Parathyroid adenoma (tissue), 2 donors: ENCODE data around the gene HOGA1.

ENCODE experiments used
- H2AFZ ChIP-seq: fragments of 300-600 bp; sonication (generic); one replicate; pipeline ENCODE4 v1.7.0; 2017; ENCODE audit warnings: antibody characterized with exemption, mild to moderate bottlenecking
- H3K27ac ChIP-seq: fragments of 300-600 bp; sonication (generic); one replicate; pipeline ENCODE4 v1.7.0; 2017
- H3K27me3 ChIP-seq: fragments of 300-600 bp; sonication (generic); one replicate; pipeline ENCODE4 v1.7.0; 2017; ENCODE audit warnings: low read length; ENCODE audit not compliant: control insufficient read depth, insufficient read depth
- H3K36me3 ChIP-seq: fragments of 300-600 bp; sonication (generic); one replicate; pipeline ENCODE4 v1.7.0; 2017; ENCODE audit warnings: low read length; ENCODE audit not compliant: control insufficient read depth, insufficient read depth
- H3K4me1 ChIP-seq: fragments of 300-600 bp; sonication (generic); one replicate; pipeline ENCODE4 v1.7.0; 2017; ENCODE audit warnings: control low read depth
- H3K4me2 ChIP-seq: fragments of 300-600 bp; sonication (generic); one replicate; pipeline ENCODE4 v1.7.0; 2017; ENCODE audit warnings: low read length
- H3K4me3 ChIP-seq: fragments of 300-600 bp; sonication (generic); one replicate; pipeline ENCODE4 v1.7.0; 2017; ENCODE audit warnings: low read depth, low read length
- H3K79me2 ChIP-seq: fragments of 300-600 bp; sonication (generic); one replicate; pipeline ENCODE4 v1.7.0; 2017; ENCODE audit warnings: control low read depth
- H3K9ac ChIP-seq: fragments of 300-600 bp; sonication (generic); one replicate; pipeline ENCODE4 v1.7.0; 2017; ENCODE audit warnings: mild to moderate bottlenecking
- H3K9me3 ChIP-seq: fragments of 300-600 bp; sonication (generic); one replicate; pipeline ENCODE4 v1.7.0; 2017; ENCODE audit warnings: low read length; ENCODE audit not compliant: control insufficient read depth
- CTCF ChIP-seq: fragments of 300-600 bp; sonication (generic); IDR thresholded peaks from one replicate; pipeline ENCODE4 v1.7.0; 2017; ENCODE audit warnings: antibody characterized with exemption, mild to moderate bottlenecking
- donor health status: primary hyperparathyroidism.

The HOGA1 gene

GRCh38 chr10:97584798-97585438 lies 729 bp downstream of the HOGA1 start:
- no peak for TF ChIP-seq CTCF
- H3K79me2 ChIP-seq, result peaks cover 16% of the 10 kb centered on the region
- H3K9me3 ChIP-seq, result no peaks in the 10 kb centered on the region
- peak overlapping the region; percentile 64 for H3K4me2 ChIP-seq
- peaks cover 18% of the 10 kb centered on the region for H3K4me1 ChIP-seq
- H3K27me3 ChIP-seq, result no peaks in the 10 kb centered on the region
- H3K27ac ChIP-seq, result peak overlapping the region; percentile 59
- H2AFZ ChIP-seq, result peak overlapping the region; percentile 98
- peak overlapping the region; percentile 32 for H3K4me3 ChIP-seq
- H3K36me3 ChIP-seq, result no peaks in the 10 kb centered on the region
- H3K9ac ChIP-seq, result no peak overlapping the region

GRCh38 chr10:97585439-97585811 lies 1.2 kb downstream of the HOGA1 start:
- no peak overlapping the region for H3K4me3 ChIP-seq
- H3K9ac ChIP-seq, result no peak overlapping the region

GRCh38 chr10:97587183-97587582 lies 3.0 kb downstream of the HOGA1 start:
- no peaks in the 10 kb centered on the region for H3K9me3 ChIP-seq
- H3K79me2 ChIP-seq, result peaks cover 16% of the 10 kb centered on the region
- H3K4me3 ChIP-seq, result no peak overlapping the region
- H3K27ac ChIP-seq, result no peak overlapping the region
- H2AFZ ChIP-seq, result no peak overlapping the region
- H3K9ac ChIP-seq, result no peak overlapping the region
- H3K36me3 ChIP-seq, result no peaks in the 10 kb centered on the region
- TF ChIP-seq CTCF, result no peak
- H3K27me3 ChIP-seq, result no peaks in the 10 kb centered on the region
- H3K4me1 ChIP-seq, result peaks cover 18% of the 10 kb centered on the region
- no peak overlapping the region for H3K4me2 ChIP-seq

More at GRCh38 chr10:97585439-97585811, 1.2 kb downstream of the HOGA1 start:
- Histone ChIP-seq H3K27me3 (no peaks in the 10 kb centered on the region), H3K27ac (no peak overlapping the region), H3K4me1 (peaks cover 18% of the 10 kb centered on the region), H3K79me2 (peaks cover 16% of the 10 kb centered on the region), H3K9me3 (no peaks in the 10 kb centered on the region), H3K4me2 (no peak overlapping the region), H3K36me3 (no peaks in the 10 kb centered on the region), H2AFZ (no peak overlapping the region)
- no peak for TF ChIP-seq CTCF

- Histone ChIP-seq H3K79me2 (peaks cover 10% of the 10 kb centered on the region), H3K27me3 (no peaks in the 10 kb centered on the region), H3K9me3 (no peaks in the 10 kb centered on the region), H3K4me3 (no peak within 1 kb of the TSS), H3K4me1 (peaks cover 10% of the 10 kb centered on the region), H3K4me2 (no peak within 1 kb of the TSS), H3K36me3 (no peaks in the 10 kb centered on the region), H2AFZ (no peak within 1 kb of the TSS), H3K9ac (no peak within 1 kb of the TSS), H3K27ac (no peak within 1 kb of the TSS)
- TF ChIP-seq CTCF, result no peak
These were observed 5.3 kb downstream of the HOGA1 start, which contains the start of gene C10orf62 for GRCh38 chr10:97589479-97589878. C10orf62 (plus strand) TSS chr10:97589721; CDS start chr10:97589898, 177 bp downstream.
